ENCODE data around the gene STK11IP. TPM values are rescaled to one million over a fixed set of nuclear protein-coding genes. Genes with fewer than 3 reads are reported as not detected.

The STK11IP gene
- total and polyA plus RNA-seq, 9 of the 15 experiments (the other 6 are each of a cell fraction or from before 2014, with no cell fraction given), result 0.52 to 21.7 (median 5.6) TPM

GRCh38 chr2:219571311-219572236 lies 26.1 kb upstream of the STK11IP start, which contains the start of gene OBSL1 (continued):
- no peak for TF ChIP-seq KAT2B (IDR thresholded peaks at IDR 0.05; ENCODE audit: low read depth, low read length)
- TF ChIP-seq BACH1 (tag; IDR thresholded peaks at IDR 0.05), result no peak
- peak; percentile 39; the same call in 1 of the 2 replicates for TF ChIP-seq ESRRA (IDR thresholded peaks at IDR 0.05; ENCODE audit: borderline replicate concordance, low read depth)
- TF ChIP-seq ELK1 (CRISPR knock-in tag; IDR thresholded peaks at IDR 0.05), result no peak
- no peak for TF ChIP-seq NFATC3 (IDR thresholded peaks at IDR 0.05)
- TF ChIP-seq RBM15 (IDR thresholded peaks at IDR 0.05; ENCODE audit: insufficient read depth, low read length), result no peak
- no peak for TF ChIP-seq ZNF197 (CRISPR knock-in tag; IDR thresholded peaks at IDR 0.05; ENCODE audit: low read depth)
- no peak for TF ChIP-seq ZNF140 (CRISPR knock-in tag; IDR thresholded peaks at IDR 0.05)
- TF ChIP-seq ZFP1 (CRISPR knock-in tag; IDR thresholded peaks at IDR 0.05), result no peak
- TF ChIP-seq PKNOX1 (IDR thresholded peaks at IDR 0.05), result no peak
- peak; percentile 74 for TF ChIP-seq MYC (IDR thresholded peaks at IDR 0.05; ENCODE audit: low read depth, low read length)
- no peak for TF ChIP-seq MYC (CRISPR knock-in tag; IDR thresholded peaks at IDR 0.05; ENCODE audit: borderline replicate concordance, low read depth)
- TF ChIP-seq MBD1 (CRISPR knock-in tag; IDR thresholded peaks at IDR 0.05), result no peak
- TF ChIP-seq TRIM25 (IDR thresholded peaks at IDR 0.05; ENCODE audit: borderline replicate concordance), result peak; percentile 83; the same call in 1 of the 2 replicates
- TF ChIP-seq ZBTB2 (IDR thresholded peaks at IDR 0.05), result peak; percentile 88
- TF ChIP-seq SMARCB1 (IDR thresholded peaks at IDR 0.05; ENCODE audit: insufficient read length, low read depth), result no peak
- no peak for TF ChIP-seq MTF1 (CRISPR knock-in tag; IDR thresholded peaks at IDR 0.05; ENCODE audit: borderline replicate concordance)
- TF ChIP-seq GABPB2 (CRISPR knock-in tag; conservative IDR thresholded peaks at IDR 0.05), result no peak

All from K562 (cell line).